Natural killer cell (primary cell): ENCODE measurements around the gene HMCN2. TPM values are rescaled to one million over a fixed set of nuclear protein-coding genes. Genes with fewer than 3 reads are reported as not detected.

Experiments
- ATAC-seq, 3 donors: fragments of 150-1000 bp in 2 of 3; fragments of 200-7000 bp in 1 of 3; cut with Tn5 transposase; 1 replicate in 1 of 3; 2 replicates in 2 of 3; pipeline ENCODE4 v1.10.0; 2021; ENCODE audit warnings: mild to moderate bottlenecking in 2 of 3, moderate library complexity in 2 of 3
- DNase-seq, 2 donors: peaks; one replicate each; pipeline versions ENCODE4 v3.0.0 to v3.0.0-alpha.2; 2013 to 2021; ENCODE audit warnings: mixed read lengths in 1 of 2
- H3K27ac ChIP-seq: one replicate; pipeline ENCODE4 v1.5.1; 2013; ENCODE audit warnings: mild to moderate bottlenecking, low read length
- H3K27me3 ChIP-seq: one replicate; pipeline ENCODE4 v1.6.1; 2013; ENCODE audit warnings: low read length; ENCODE audit not compliant: control insufficient read depth, insufficient read depth
- H3K36me3 ChIP-seq: one replicate; pipeline ENCODE4 v1.6.1; 2013; ENCODE audit warnings: low read length; ENCODE audit not compliant: control insufficient read depth, insufficient read depth
- H3K4me1 ChIP-seq: one replicate; pipeline ENCODE4 v1.6.1; 2013; ENCODE audit warnings: low read length; ENCODE audit not compliant: control insufficient read depth, insufficient read depth
- H3K4me3 ChIP-seq: one replicate; pipeline ENCODE4 v1.5.1; 2013; ENCODE audit warnings: low read length
- H3K9me3 ChIP-seq: one replicate; pipeline ENCODE4 v1.6.1; 2013; ENCODE audit warnings: low read length; ENCODE audit not compliant: control insufficient read depth, insufficient read depth
- H3K27ac Mint-ChIP-seq, 2 donors: one replicate each; pipeline ENCODE4 v1.8.0; 2022; ENCODE audit warnings: mild to moderate bottlenecking in 2 of 2, mixed read lengths in 2 of 2, moderate library complexity in 1 of 2
- H3K27me3 Mint-ChIP-seq, 2 donors: one replicate each; pipeline ENCODE4 v1.8.0; 2022; ENCODE audit warnings: low read depth in 2 of 2, mixed read lengths in 2 of 2
- H3K36me3 Mint-ChIP-seq: one replicate; pipeline ENCODE4 v1.8.0; 2022; ENCODE audit warnings: mixed read lengths
- H3K4me1 Mint-ChIP-seq, 2 donors: one replicate each; pipeline ENCODE4 v1.8.0; 2022; ENCODE audit warnings: mixed read lengths in 2 of 2
- H3K4me3 Mint-ChIP-seq: one replicate; pipeline ENCODE4 v1.8.0; 2022; ENCODE audit warnings: mild to moderate bottlenecking, moderate library complexity, mixed read lengths
- H3K9me3 Mint-ChIP-seq, 2 donors: one replicate each; pipeline ENCODE4 v1.8.0; 2022; ENCODE audit warnings: mixed read lengths in 2 of 2
- CTCF ChIP-seq: fragments of 200-600 bp; IDR thresholded peaks from one replicate; pipeline ENCODE4 v1.8.0; 2022; ENCODE audit warnings: antibody characterized with exemption
- WGBS: methylation state at CpG from one replicate; pipeline ENCODE4 v1.1.7; 2013; ENCODE audit warnings: missing lambda C conversion rate; ENCODE audit not compliant: insufficient coverage; 5-methylcytosine and 5-hydroxymethylcytosine counted together
- intact Hi-C: fragments of 100-400 bp; cut with micrococcal nuclease; formaldehyde crosslinking; loops from one replicate; pipeline ENCODE4 v1.14.2; 2022
- total RNA-seq, 4 donors: library from RNA; stranded (reverse); fragments of 120-200 nt in 1 of 4; gene quantifications; one replicate each; pipeline versions ENCODE4 v1.2.3 to v1.2.4, GENCODE V29; 2013 to 2022

HMCN2 gene
- total RNA-seq, 3 donors from 2014 or later (not counting 1 experiment from before 2014, with no cell fraction given): not detected

GRCh38 chr9:130301483-130302286 lies 36.1 kb downstream of the HMCN2 start:
- Histone ChIP-seq H3K9me3 (no peaks in the 10 kb centered on the region), H3K27me3 (no peaks in the 10 kb centered on the region), H3K4me1 (no peaks in the 10 kb centered on the region), H3K36me3 (no peaks in the 10 kb centered on the region), H3K4me3 (no peak overlapping the region), H3K27ac (no peak overlapping the region)
- Mint-ChIP-seq H3K4me3 (no peak overlapping the region), H3K27ac (no peak overlapping the region), H3K4me1 (no peaks in the 10 kb centered on the region), H3K36me3 (no peaks in the 10 kb centered on the region), H3K27me3 (peaks cover 0 to 8% of the 10 kb centered on the region in 2 donors), H3K9me3 (peaks cover 0 to 5% of the 10 kb centered on the region in 2 donors)
- DNase-seq (no peak), ATAC-seq (no peak)
- WGBS: 83% methylated on average over 18 of the region's 18 CpGs
- TF ChIP-seq CTCF: no peak
- intact Hi-C loops: no loop called here

GRCh38 chr9:130302785-130303612 lies 37.4 kb downstream of the HMCN2 start:
- no peak overlapping the region for H3K27ac ChIP-seq
- H3K9me3 ChIP-seq: no peaks in the 10 kb centered on the region
- H3K4me3 Mint-ChIP-seq: no peak overlapping the region
- H3K27me3 Mint-ChIP-seq: peaks cover 0 to 8% of the 10 kb centered on the region in 2 donors
- intact Hi-C loops: no loop called here
- no peak for ATAC-seq
- H3K4me1 ChIP-seq: no peaks in the 10 kb centered on the region
- no peaks in the 10 kb centered on the region for H3K36me3 Mint-ChIP-seq
- TF ChIP-seq CTCF: no peak
- 83% methylated on average over 23 of the region's 23 CpGs for WGBS
- H3K27me3 ChIP-seq: no peaks in the 10 kb centered on the region
- no peak overlapping the region for H3K27ac Mint-ChIP-seq
- H3K9me3 Mint-ChIP-seq: peaks cover 0 to 5% of the 10 kb centered on the region in 2 donors
- no peak for DNase-seq
- H3K36me3 ChIP-seq: no peaks in the 10 kb centered on the region
- no peaks in the 10 kb centered on the region for H3K4me1 Mint-ChIP-seq
- H3K4me3 ChIP-seq: no peak overlapping the region

- H3K9me3 Mint-ChIP-seq: peaks cover 0 to 5% of the 10 kb centered on the region in 2 donors
- H3K27me3 Mint-ChIP-seq: peaks cover 0 to 9% of the 10 kb centered on the region in 2 donors
- no peaks in the 10 kb centered on the region for H3K36me3 ChIP-seq
- no peaks in the 10 kb centered on the region for H3K9me3 ChIP-seq
- H3K4me1 Mint-ChIP-seq: no peaks in the 10 kb centered on the region
- H3K4me3 Mint-ChIP-seq: no peak overlapping the region
- ATAC-seq: no peak
- H3K4me1 ChIP-seq: no peaks in the 10 kb centered on the region
- TF ChIP-seq CTCF: no peak
- H3K27ac ChIP-seq: no peak overlapping the region
- no peaks in the 10 kb centered on the region for H3K36me3 Mint-ChIP-seq
- no peak overlapping the region for H3K4me3 ChIP-seq
- no peaks in the 10 kb centered on the region for H3K27me3 ChIP-seq
- intact Hi-C loops: no loop called here
- H3K27ac Mint-ChIP-seq: no peak overlapping the region
- 79% methylated on average over 17 of the region's 17 CpGs for WGBS
- no peak for DNase-seq
Observed at GRCh38 chr9:130303613-130304055, 38.1 kb downstream of the HMCN2 start.
